ENCODE measurements around the gene EBPL. TPM values are rescaled to one million over a fixed set of nuclear protein-coding genes. Genes with fewer than 3 reads are reported as not detected.

EBPL gene
- total RNA-seq, 4 donors from 2014 or later, result 47.0 to 99.4 (median 79.7) TPM

GRCh38 chr13:49629196-49629938, 61.9 kb downstream of the EBPL start:
- Histone ChIP-seq H3K27ac (no peak overlapping the region), H3K4me1 (no peaks in the 10 kb centered on the region), H3K9me3 (no peaks in the 10 kb centered on the region), H3K4me3 (no peak overlapping the region), H3K36me3 (no peaks in the 10 kb centered on the region), H3K27me3 (no peaks in the 10 kb centered on the region)
- TF ChIP-seq POLR2A (IDR thresholded peaks at IDR 0.05), result no peak
- no peak for TF ChIP-seq CTCF (IDR thresholded peaks at IDR 0.05)
- intact Hi-C loops (cut with DNase I; ENCODE audit: low total_unique reads), result no loop called here
- no peak for DNase-seq

- TF ChIP-seq POLR2A (IDR thresholded peaks at IDR 0.05), result no peak
- TF ChIP-seq CTCF (IDR thresholded peaks at IDR 0.05), result no peak
- intact Hi-C loops (cut with DNase I; ENCODE audit: low total_unique reads), result no loop called here
- no peaks in the 10 kb centered on the region for H3K27me3 ChIP-seq
- H3K4me3 ChIP-seq, result no peak within 1 kb of the TSS
- no peaks in the 10 kb centered on the region for H3K36me3 ChIP-seq
- H3K27ac ChIP-seq, result no peak within 1 kb of the TSS
- H3K9me3 ChIP-seq, result no peaks in the 10 kb centered on the region
- no peak for DNase-seq
- H3K4me1 ChIP-seq, result no peaks in the 10 kb centered on the region
These were observed 63.2 kb downstream of the EBPL start, which contains the start of gene ARL11 for GRCh38 chr13:49627831-49628652. Gene ARL11, plus strand, starts transcription at chr13:49628507. Its CDS starts 1,941 bp downstream, at chr13:49630448.

GRCh38 chr13:49625392-49626079, 65.8 kb downstream of the EBPL start:
- Histone ChIP-seq H3K27ac (no peak overlapping the region), H3K9me3 (no peaks in the 10 kb centered on the region), H3K4me1 (no peaks in the 10 kb centered on the region), H3K27me3 (no peaks in the 10 kb centered on the region), H3K36me3 (no peaks in the 10 kb centered on the region), H3K4me3 (no peak overlapping the region)
- TF ChIP-seq POLR2A (IDR thresholded peaks at IDR 0.05), result no peak
- no peak for TF ChIP-seq CTCF (IDR thresholded peaks at IDR 0.05)
- no peak for DNase-seq
- intact Hi-C loops (cut with DNase I; ENCODE audit: low total_unique reads), result no loop called here

GRCh38 chr13:49624229-49624628, 67.1 kb downstream of the EBPL start:
- Histone ChIP-seq H3K4me3 (no peak overlapping the region), H3K36me3 (no peaks in the 10 kb centered on the region), H3K9me3 (no peaks in the 10 kb centered on the region), H3K27ac (no peak overlapping the region), H3K4me1 (no peaks in the 10 kb centered on the region), H3K27me3 (no peaks in the 10 kb centered on the region)
- intact Hi-C loops (cut with DNase I; ENCODE audit: low total_unique reads), result no loop called here
- no peak for DNase-seq
- TF ChIP-seq POLR2A (IDR thresholded peaks at IDR 0.05) (no peak), CTCF (IDR thresholded peaks at IDR 0.05) (no peak)
